PC-3 (cell line): ENCODE measurements around the gene KIRREL1. TPM values are rescaled to one million over a fixed set of nuclear protein-coding genes. Genes with fewer than 3 reads are reported as not detected.

Experiments used
- ATAC-seq: fragments of 200-7000 bp; cut with Tn5 transposase; 2 replicates; pipeline ENCODE4 v1.9.1; 2020; ENCODE audit warnings: mild to moderate bottlenecking, moderate library complexity
- BruUV-seq: library from RNA; stranded (reverse); fragments of 400-500 nt; replicated peaks from 2 replicates; lab custom pipeline; 2021; lab: Mats Ljungman, UMichigan
- CTCF ChIA-PET: fragments of 300-600 bp; sonication (Branson Sonifier 250); formaldehyde crosslinking; loops from one replicate; lab custom pipeline; 2022; ENCODE audit warnings: antibody characterized with exemption; lab: Charles Lee
- POLR2A ChIA-PET: fragments of 300-600 bp; sonication (Branson Sonifier 250); formaldehyde crosslinking; loops from one replicate; lab custom pipeline; 2022; ENCODE audit warnings: antibody characterized with exemption; ENCODE audit not compliant: unreplicated experiment; lab: Charles Lee
- DNase-seq: peaks from one replicate; pipeline ENCODE4 v3.0.0-alpha.2; 2015
- H2AFZ ChIP-seq: fragments of 300-600 bp; sonication (generic); 2 replicates; pipeline ENCODE4 v1.6.0; 2016; ENCODE audit warnings: antibody characterized with exemption, low read length
- H3F3A ChIP-seq: fragments of 300-600 bp; sonication (generic); one replicate; pipeline ENCODE4 v1.6.0; 2017; ENCODE audit warnings: antibody characterized with exemption, low read length, control low read depth, mild to moderate bottlenecking; ENCODE audit not compliant: unreplicated experiment
- H3K27ac ChIP-seq: fragments of 300-600 bp; sonication (generic); 2 replicates; pipeline ENCODE4 v1.5.1; 2016; ENCODE audit warnings: mild to moderate bottlenecking, low read length
- H3K27me3 ChIP-seq: fragments of 300-600 bp; sonication (generic); 2 replicates; pipeline ENCODE4 v1.6.1; 2016; ENCODE audit warnings: low read length, mixed read lengths
- H3K36me3 ChIP-seq: fragments of 300-600 bp; sonication (generic); 2 replicates; pipeline ENCODE4 v1.6.1; 2016; ENCODE audit warnings: low read depth, mixed run types, low read length, mixed read lengths
- H3K4me1 ChIP-seq: fragments of 300-600 bp; sonication (generic); 2 replicates; pipeline ENCODE4 v1.5.1; 2016; ENCODE audit warnings: low read length; ENCODE audit not compliant: insufficient read depth
- H3K4me2 ChIP-seq: fragments of 300-600 bp; sonication (generic); 2 replicates; pipeline ENCODE4 v1.6.0; 2016; ENCODE audit warnings: low read length
- H3K4me3 ChIP-seq: fragments of 300-600 bp; sonication (generic); 2 replicates; pipeline ENCODE4 v1.5.1; 2016; ENCODE audit warnings: mild to moderate bottlenecking, low read length, mixed read lengths
- H3K79me2 ChIP-seq: fragments of 300-600 bp; sonication (generic); 2 replicates; pipeline ENCODE4 v1.6.1; 2017; ENCODE audit warnings: low read length, mixed read lengths
- H3K9ac ChIP-seq: fragments of 300-600 bp; sonication (generic); 2 replicates; pipeline ENCODE4 v1.6.0; 2016; ENCODE audit warnings: mild to moderate bottlenecking, low read length
- H3K9me2 ChIP-seq: fragments of 300-600 bp; sonication (generic); replicated peaks from 2 replicates; pipeline ENCODE4 v1.6.1; 2016; ENCODE audit warnings: mixed run types, low read length, mixed read lengths
- H3K9me3 ChIP-seq: fragments of 300-600 bp; sonication (generic); 2 replicates; pipeline ENCODE4 v1.6.1; 2016; ENCODE audit warnings: low read length, mixed read lengths
- H4K20me1 ChIP-seq: fragments of 300-600 bp; sonication (generic); 2 replicates; pipeline ENCODE4 v1.6.1; 2016; ENCODE audit warnings: low read length, mixed read lengths
- CTCF ChIP-seq: fragments of 300-600 bp; sonication (generic); conservative IDR thresholded peaks from 2 replicates; pipeline ENCODE4 v1.5.1; 2017; ENCODE audit warnings: antibody characterized with exemption, low read depth, mild to moderate bottlenecking, low read length
- EZH2 ChIP-seq: fragments of 300-600 bp; sonication (generic); IDR thresholded peaks from one replicate; pipeline ENCODE4 v1.6.1; 2017; ENCODE audit warnings: antibody characterized with exemption, mild to moderate bottlenecking, low read length; ENCODE audit not compliant: unreplicated experiment
- EZH2phosphoT487 ChIP-seq: fragments of 300-600 bp; sonication (generic); IDR thresholded peaks from 2 replicates; pipeline ENCODE4 v1.6.1; 2018; ENCODE audit warnings: mild to moderate bottlenecking, antibody characterized with exemption, low read length, borderline replicate concordance
- intact Hi-C: fragments of 100-400 bp; cut with micrococcal nuclease; formaldehyde crosslinking; loops from 2 replicates; pipeline ENCODE4 v1.9.0; 2023
- total RNA-seq: library from RNA; depleted of rRNA; stranded (reverse); fragments of >200 nt; gene quantifications from 2 replicates; pipeline ENCODE4 v1.2.3, GENCODE V29; 2014

Gene KIRREL1
- total RNA-seq, 1 experiment from 2014 or later = 49.8 TPM

- DNase-seq = peak; percentile 7
- Histone ChIP-seq H3K27me3 (no peaks in the 10 kb centered on the region), H4K20me1 (0 out of 2 replicates have a peak, but pooled peaks cover 4% of the 10 kb centered on the region), H3K9me2 (no peaks in the 10 kb centered on the region), H3K9ac (peak overlapping the region; percentile 84), H3K9me3 (no peaks in the 10 kb centered on the region), H3K36me3 (no peaks in the 10 kb centered on the region), H3K4me3 (peak overlapping the region; percentile 96), H3K27ac (no peak overlapping the region), H2AFZ (peak overlapping the region; percentile 92), H3K4me1 (peaks cover 27% of the 10 kb centered on the region), H3F3A (no peaks in the 10 kb centered on the region), H3K79me2 (peaks cover 57% of the 10 kb centered on the region), H3K4me2 (peak overlapping the region; percentile 87)
- BruUV-seq = no TSS peak
- CTCF ChIA-PET = interaction anchor here (0.7 to 1.2 kb wide), 2 partner anchors 17 to 22 kb away, joined by 4 to 5 read pairs; no protein-coding TSS in a partner anchor
- intact Hi-C loops = loop anchor here (1.0 to 2.0 kb wide), 2 partner anchors 25 to 35 kb away; no protein-coding TSS in a partner anchor
- ATAC-seq = peak; percentile 12
- POLR2A ChIA-PET = interaction anchor here (0.7 kb wide), 1 partner anchor 17 kb away, joined by 5 read pairs; no protein-coding TSS in a partner anchor
- TF ChIP-seq EZH2 (no peak), CTCF (no peak), EZH2phosphoT487 (no peak)
These were observed 617 bp downstream of the KIRREL1 start for GRCh38 chr1:157993918-157994605.

DNA sequence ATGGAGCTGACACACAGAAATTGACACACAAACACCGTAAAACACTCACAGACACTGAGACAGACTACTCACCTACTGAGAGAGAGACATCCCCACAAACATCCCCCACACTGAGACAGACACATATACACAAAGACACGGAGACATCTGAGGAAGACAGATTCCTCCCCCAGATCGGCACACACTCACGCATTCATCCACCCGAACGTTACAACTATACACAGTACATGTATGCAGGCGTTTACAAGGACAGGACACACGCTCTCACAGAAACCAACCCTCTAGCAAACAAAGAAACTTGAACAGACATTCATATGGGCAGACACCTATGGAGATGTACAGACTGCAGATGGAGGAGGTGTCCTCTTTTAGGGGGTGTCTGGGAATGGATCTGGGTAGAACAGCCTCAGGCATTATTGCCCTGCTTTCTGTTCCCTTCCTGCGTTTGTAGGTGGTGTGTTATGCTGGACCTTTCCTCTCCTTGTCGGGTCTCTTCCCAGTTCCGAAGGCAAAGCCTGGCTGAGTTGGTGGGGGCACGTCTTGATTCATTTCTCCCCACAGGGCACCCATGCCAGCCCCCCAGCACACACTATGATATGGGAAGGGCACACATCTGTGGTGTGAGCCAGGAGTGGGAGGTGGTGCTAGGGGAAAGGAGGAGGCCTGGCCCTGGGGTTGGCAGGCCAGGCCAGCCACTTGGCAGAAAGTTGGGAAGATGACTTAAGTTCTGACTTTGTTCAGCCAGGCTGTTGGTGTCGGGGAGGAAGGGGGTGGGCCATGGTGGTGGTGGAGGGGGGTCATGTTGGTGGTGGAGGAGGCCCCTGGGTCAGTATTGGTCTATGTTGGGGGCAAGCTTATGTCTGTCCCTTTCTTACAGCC lies 1.5 kb downstream of the KIRREL1 start:
- ChIA-PET POLR2A (interaction anchor here (0.6 kb wide), 1 partner anchor 22 kb away, joined by 11 read pairs; no protein-coding TSS in a partner anchor), CTCF (interaction anchor here (1.2 kb wide), 1 partner anchor 16 kb away, joined by 5 read pairs; no protein-coding TSS in a partner anchor)
- Histone ChIP-seq H3K4me3 (peak overlapping the region; percentile 96), H3F3A (no peaks in the 10 kb centered on the region), H3K9me2 (no peaks in the 10 kb centered on the region), H4K20me1 (0 out of 2 replicates have a peak, but pooled peaks cover 4% of the 10 kb centered on the region), H3K27me3 (no peaks in the 10 kb centered on the region), H3K79me2 (peaks cover 65% of the 10 kb centered on the region), H3K36me3 (no peaks in the 10 kb centered on the region), H3K4me1 (peaks cover 27% of the 10 kb centered on the region), H3K4me2 (peak overlapping the region; percentile 87), H3K9me3 (no peaks in the 10 kb centered on the region), H3K9ac (no peak overlapping the region), H2AFZ (peak overlapping the region; percentile 37), H3K27ac (no peak overlapping the region)
- TSS peak; percentile 68 for BruUV-seq
- no peak for TF ChIP-seq EZH2
- no peak for TF ChIP-seq EZH2phosphoT487
- no peak for TF ChIP-seq CTCF
- ATAC-seq (peak; percentile 12), DNase-seq (peak; percentile 35)
- intact Hi-C loops = loop anchor here (1.0 kb wide), 1 partner anchor 34 kb away; no protein-coding TSS in a partner anchor
